ENCODE results near the gene N4BP3. TPM values are rescaled to one million over a fixed set of nuclear protein-coding genes. Genes with fewer than 3 reads are reported as not detected.

Gene N4BP3
- total RNA-seq, 2 experiments from 2014 or later: 26.1 to 28.3 TPM

- intact Hi-C loops (cut with micrococcal nuclease; ENCODE audit: unreplicated experiment): loop anchor here (10.0 kb wide), 2 partner anchors 613 to 1687 kb away; partner anchors contain the start of genes DOK3 and MGAT4B
- H3K27ac ChIP-seq (ENCODE audit: low read depth, low read length, poor library complexity, severe bottlenecking): peak overlapping the region; percentile 90
- POLR2A ChIA-PET: interaction anchor here (0.5 to 1.4 kb wide), 7 partner anchors 12 to 1637 kb away, joined by 3 to 6 read pairs (median 3); no protein-coding TSS in a partner anchor
- peak overlapping the region; percentile 95 for H3K4me3 ChIP-seq (ENCODE audit: low read depth, low read length, poor library complexity, severe bottlenecking)
- peaks cover 81% of the 10 kb centered on the region for H3K4me1 ChIP-seq (ENCODE audit: insufficient read depth, low read length, poor library complexity, severe bottlenecking)
- H3K9me3 ChIP-seq (ENCODE audit: low read length): no peaks in the 10 kb centered on the region
- peaks cover 52% of the 10 kb centered on the region for H3K36me3 ChIP-seq (ENCODE audit: insufficient read depth, low read length)
- no peaks in the 10 kb centered on the region for H3K9me2 ChIP-seq (ENCODE audit: insufficient read depth, low read length)
- no peak for TF ChIP-seq CTCF (conservative IDR thresholded peaks at IDR 0.05; ENCODE audit: low read length)
- no peak for TF ChIP-seq EZH2phosphoT487 (IDR thresholded peaks at IDR 0.05; ENCODE audit: borderline replicate concordance, low read depth, low read length)
- H2AFZ ChIP-seq (ENCODE audit: low read length): no peak overlapping the region
- CTCF ChIA-PET (ENCODE audit: unreplicated experiment): interaction anchor here (0.6 kb wide), 2 partner anchors 26 to 590 kb away, joined by 5 read pairs; no protein-coding TSS in a partner anchor
- no TSS peak for BruUV-seq (replicated peaks)
- H3K79me2 ChIP-seq (ENCODE audit: insufficient read depth, low read depth, low read length): peaks cover 67% of the 10 kb centered on the region
- peak overlapping the region; percentile 92 for H3K4me2 ChIP-seq (ENCODE audit: low read length)
- peak; percentile 82 for DNase-seq (ENCODE audit: low spot score)
- no peaks in the 10 kb centered on the region for H4K20me1 ChIP-seq (ENCODE audit: insufficient read depth, low read length)
Measured at GRCh38 chr5:178117923-178118701, 4.8 kb downstream of the N4BP3 start.

- Histone ChIP-seq H3K9me3 (ENCODE audit: low read length) (no peaks in the 10 kb centered on the region), H3K4me2 (ENCODE audit: low read length) (peak overlapping the region; percentile 92), H3K36me3 (ENCODE audit: insufficient read depth, low read length) (peaks cover 59% of the 10 kb centered on the region), H4K20me1 (ENCODE audit: insufficient read depth, low read length) (no peaks in the 10 kb centered on the region), H3K4me1 (ENCODE audit: insufficient read depth, low read length, poor library complexity, severe bottlenecking) (peaks cover 90% of the 10 kb centered on the region), H3K27ac (ENCODE audit: low read depth, low read length, poor library complexity, severe bottlenecking) (peak overlapping the region; percentile 90), H2AFZ (ENCODE audit: low read length) (no peak overlapping the region), H3K4me3 (ENCODE audit: low read depth, low read length, poor library complexity, severe bottlenecking) (peak overlapping the region; percentile 22), H3K9me2 (ENCODE audit: insufficient read depth, low read length) (no peaks in the 10 kb centered on the region), H3K79me2 (ENCODE audit: insufficient read depth, low read depth, low read length) (peaks cover 54% of the 10 kb centered on the region)
- CTCF ChIA-PET (ENCODE audit: unreplicated experiment): interaction anchor here (0.6 to 3.1 kb wide), 3 partner anchors 34 to 613 kb away, joined by 3 to 17 read pairs (median 9); partner anchors contain the start of gene NHP2
- peak; percentile 20 for DNase-seq (ENCODE audit: low spot score)
- POLR2A ChIA-PET: interaction anchor here (0.6 to 2.3 kb wide), 7 partner anchors 10 to 1608 kb away, joined by 3 to 13 read pairs (median 5); partner anchors contain the start of gene HNRNPAB
- BruUV-seq (replicated peaks): no TSS peak
- intact Hi-C loops (cut with micrococcal nuclease; ENCODE audit: unreplicated experiment): loop anchor here (2.0 to 10.0 kb wide), 3 partner anchors 43 to 1685 kb away; partner anchors contain the start of genes DOK3 and MGAT4B
- TF ChIP-seq CTCF (conservative IDR thresholded peaks at IDR 0.05; ENCODE audit: low read length) (peak; percentile 32; the same call in 1 of the 2 replicates), EZH2phosphoT487 (IDR thresholded peaks at IDR 0.05; ENCODE audit: borderline replicate concordance, low read depth, low read length) (no peak)
Measured at GRCh38 chr5:178119915-178120606, 6.7 kb downstream of the N4BP3 start.
